ENCODE results near the gene PACRGL. TPM values are rescaled to one million over a fixed set of nuclear protein-coding genes. Genes with fewer than 3 reads are reported as not detected.

Gene PACRGL
- total and polyA plus RNA-seq, 10 of the 15 experiments (the other 5 are each of a cell fraction or from before 2014, with no cell fraction given), result 1.7 to 17.2 (median 7.3) TPM

DNA sequence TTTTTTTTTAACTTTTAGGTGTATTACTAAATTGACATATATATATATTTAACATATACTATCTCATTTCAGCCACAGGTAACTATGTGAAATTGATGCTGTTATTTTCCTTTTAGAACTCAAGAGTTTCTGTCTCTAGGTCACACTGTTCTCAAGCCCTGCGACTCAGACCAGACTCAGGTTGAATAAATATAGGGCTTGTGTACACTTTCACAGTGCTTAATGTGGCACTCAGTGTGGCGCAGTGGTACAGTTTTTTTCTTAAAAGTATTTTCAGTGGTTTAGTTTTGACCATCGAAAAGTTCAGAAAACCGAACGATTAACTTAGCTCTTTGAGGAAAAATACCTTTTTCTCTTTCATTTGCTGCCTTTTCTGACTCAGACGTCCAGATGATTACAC lies 24.7 kb downstream of the PACRGL start:
- intact Hi-C loops (cut with micrococcal nuclease; ENCODE audit: unreplicated experiment), result no loop called here
- H3K4me1 ChIP-seq (ENCODE audit: control insufficient read depth, insufficient read depth, low read length), result no peaks in the 10 kb centered on the region
- 63% methylated on average over 6 of the region's 6 CpGs for WGBS (ENCODE audit: insufficient coverage, insufficient replicate concordance, low lambda C conversion rate, missing lambda C conversion rate)
- DNase-seq (ENCODE audit: low read depth, low spot score) (peak; percentile 2), ATAC-seq (peak; percentile 96), FAIRE-seq (no peak)
- H3K27me3 ChIP-seq (replicated peaks in 1 of 2; ENCODE audit: control insufficient read depth in 2 of 2, insufficient read depth in 2 of 2, low read length in 1 of 2), result no peaks in the 10 kb centered on the region
- H3K9ac ChIP-seq (ENCODE audit: control insufficient read depth, insufficient read depth, low read length), result no peak overlapping the region
- no peak overlapping the region for H3K4me3 ChIP-seq
- ChIA-PET CTCF (interaction anchor here (1.4 kb wide), 1 partner anchor 22 kb away, joined by 3 read pairs; no protein-coding TSS in a partner anchor), RAD21 (ENCODE audit: unreplicated experiment) (no interaction called here), SMC1A (ENCODE audit: uncharacterized antibody, unreplicated experiment) (interaction anchor here (0.6 kb wide), 1 partner anchor 754 kb away, joined by 3 read pairs; no protein-coding TSS in a partner anchor), POLR2A (no interaction called here)
- TF ChIP-seq MEF2B (IDR thresholded peaks at IDR 0.05; ENCODE audit: partially characterized antibody, poor library complexity, severe bottlenecking) (peak; percentile 14), CEBPB (IDR thresholded peaks at IDR 0.05; ENCODE audit: borderline replicate concordance in 1 of 2, low read depth in 2 of 2, low read length in 2 of 2) (no peak), MTA2 (IDR thresholded peaks at IDR 0.05; ENCODE audit: low read depth) (0 out of 2 replicates have a peak, but pooled peaks have one; percentile 17), ZNF384 (IDR thresholded peaks at IDR 0.05; ENCODE audit: borderline replicate concordance, low read depth, low read length) (peak; percentile 8; the same call in 1 of the 2 replicates)
- H3K4me2 ChIP-seq (ENCODE audit: control insufficient read depth, insufficient read depth), result no peak overlapping the region
- no peaks in the 10 kb centered on the region for H3K79me2 ChIP-seq (ENCODE audit: control insufficient read depth, insufficient read depth, low read length)
- H3K36me3 ChIP-seq (ENCODE audit: control insufficient read depth in 2 of 2, insufficient read depth in 2 of 2, low read length in 1 of 2), result no peaks in the 10 kb centered on the region; a peak in 2 of 4 replicates
- H4K20me1 ChIP-seq (ENCODE audit: control insufficient read depth, insufficient read depth), result no peaks in the 10 kb centered on the region
- H3K27ac ChIP-seq (ENCODE audit: control insufficient read depth, insufficient read depth), result no peak overlapping the region
- in situ Hi-C loops (cut with MboI), result no loop called here
- H3K9me3 ChIP-seq (replicated peaks; ENCODE audit: control insufficient read depth, insufficient read depth, low read length), result no peaks in the 10 kb centered on the region; the same call in 2 of the 3 replicates
- no peak overlapping the region for H2AFZ ChIP-seq (ENCODE audit: control insufficient read depth, low read depth, low read length)
- no TSS peak for BruUV-seq (replicated peaks)

- FAIRE-seq (no peak), DNase-seq (ENCODE audit: low read depth, low spot score) (no peak), ATAC-seq (no peak)
- no peaks in the 10 kb centered on the region for H3K27me3 ChIP-seq (replicated peaks in 1 of 2; ENCODE audit: control insufficient read depth in 2 of 2, insufficient read depth in 2 of 2, low read length in 1 of 2)
- ChIA-PET CTCF (no interaction called here), POLR2A (no interaction called here), RAD21 (ENCODE audit: unreplicated experiment) (no interaction called here), SMC1A (ENCODE audit: uncharacterized antibody, unreplicated experiment) (no interaction called here)
- no peaks in the 10 kb centered on the region for H3K79me2 ChIP-seq (ENCODE audit: control insufficient read depth, insufficient read depth, low read length)
- no peaks in the 10 kb centered on the region for H4K20me1 ChIP-seq (ENCODE audit: control insufficient read depth, insufficient read depth)
- no peak overlapping the region for H3K4me2 ChIP-seq (ENCODE audit: control insufficient read depth, insufficient read depth)
- in situ Hi-C loops (cut with MboI) (no loop called here), intact Hi-C loops (cut with micrococcal nuclease; ENCODE audit: unreplicated experiment) (no loop called here)
- no peak overlapping the region for H3K4me3 ChIP-seq
- no TSS peak for BruUV-seq (replicated peaks)
- no peaks in the 10 kb centered on the region for H3K4me1 ChIP-seq (ENCODE audit: control insufficient read depth, insufficient read depth, low read length)
- 97% methylated on average over 1 of the region's 1 CpG for WGBS (ENCODE audit: insufficient coverage, insufficient replicate concordance, low lambda C conversion rate, missing lambda C conversion rate)
- no peak overlapping the region for H3K27ac ChIP-seq (ENCODE audit: control insufficient read depth, insufficient read depth)
- H3K9me3 ChIP-seq (replicated peaks; ENCODE audit: control insufficient read depth, insufficient read depth, low read length), result no peaks in the 10 kb centered on the region; the same call in 2 of the 3 replicates
- H3K9ac ChIP-seq (ENCODE audit: control insufficient read depth, insufficient read depth, low read length), result no peak overlapping the region
- H2AFZ ChIP-seq (ENCODE audit: control insufficient read depth, low read depth, low read length), result no peak overlapping the region
- no peaks in the 10 kb centered on the region; a peak in 1 of 4 replicates for H3K36me3 ChIP-seq (ENCODE audit: control insufficient read depth in 2 of 2, insufficient read depth in 2 of 2, low read length in 1 of 2)
- TF ChIP-seq CEBPB (IDR thresholded peaks at IDR 0.05; ENCODE audit: borderline replicate concordance in 1 of 2, low read depth in 2 of 2, low read length in 2 of 2) (no peak), POLR2AphosphoS5 (IDR thresholded peaks at IDR 0.05; ENCODE audit: low read length) (no peak), ZNF687 (IDR thresholded peaks at IDR 0.05) (no peak), ZBTB40 (IDR thresholded peaks at IDR 0.05; ENCODE audit: borderline replicate concordance) (no peak), SPI1 (IDR thresholded peaks at IDR 0.05; ENCODE audit: borderline replicate concordance, insufficient read depth, low read depth, low read length) (no peak), CBFB (IDR thresholded peaks at IDR 0.05; ENCODE audit: low read depth) (no peak)
Measured at GRCh38 chr4:20735931-20736330, 35.7 kb downstream of the PACRGL start.
